ENCODE results near the gene SLC8A1.

DNA sequence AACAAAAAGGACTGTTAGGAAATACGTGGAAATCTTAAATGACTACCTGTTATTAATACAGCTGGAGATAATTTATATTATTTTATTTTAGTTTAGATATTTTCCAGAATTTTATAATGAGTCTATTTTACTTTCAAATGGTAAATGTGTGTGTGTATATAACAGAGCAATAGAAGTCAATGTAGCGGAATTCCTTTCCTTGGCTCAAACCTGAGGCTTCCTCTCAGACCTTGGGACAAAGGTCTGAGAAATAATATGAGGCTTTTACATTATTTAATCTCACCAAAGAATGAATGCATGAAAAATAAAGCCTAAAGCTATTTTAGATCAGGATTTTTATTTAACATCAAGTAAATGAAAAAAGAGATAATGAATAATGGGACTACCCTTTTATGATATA, 65.7 kb downstream of the SLC8A1 start:
- TF ChIP-seq, protein P1, sequence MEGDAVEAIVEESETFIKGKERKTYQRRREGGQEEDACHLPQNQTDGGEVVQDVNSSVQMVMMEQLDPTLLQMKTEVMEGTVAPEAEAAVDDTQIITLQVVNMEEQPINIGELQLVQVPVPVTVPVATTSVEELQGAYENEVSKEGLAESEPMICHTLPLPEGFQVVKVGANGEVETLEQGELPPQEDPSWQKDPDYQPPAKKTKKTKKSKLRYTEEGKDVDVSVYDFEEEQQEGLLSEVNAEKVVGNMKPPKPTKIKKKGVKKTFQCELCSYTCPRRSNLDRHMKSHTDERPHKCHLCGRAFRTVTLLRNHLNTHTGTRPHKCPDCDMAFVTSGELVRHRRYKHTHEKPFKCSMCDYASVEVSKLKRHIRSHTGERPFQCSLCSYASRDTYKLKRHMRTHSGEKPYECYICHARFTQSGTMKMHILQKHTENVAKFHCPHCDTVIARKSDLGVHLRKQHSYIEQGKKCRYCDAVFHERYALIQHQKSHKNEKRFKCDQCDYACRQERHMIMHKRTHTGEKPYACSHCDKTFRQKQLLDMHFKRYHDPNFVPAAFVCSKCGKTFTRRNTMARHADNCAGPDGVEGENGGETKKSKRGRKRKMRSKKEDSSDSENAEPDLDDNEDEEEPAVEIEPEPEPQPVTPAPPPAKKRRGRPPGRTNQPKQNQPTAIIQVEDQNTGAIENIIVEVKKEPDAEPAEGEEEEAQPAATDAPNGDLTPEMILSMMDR (IDR thresholded peaks at IDR 0.05), result no peak
- no peak for TF ChIP-seq EZH2phosphoT487 (IDR thresholded peaks at IDR 0.05)
- no peak for TF ChIP-seq EZH2 (IDR thresholded peaks at IDR 0.05)

All from neural progenitor cell (in vitro differentiated cells).